ENCODE results near the gene MAD1L1. TPM values are rescaled to one million over a fixed set of nuclear protein-coding genes. Genes with fewer than 3 reads are reported as not detected.
"Not testable (repeated sequence)": the region's sequence is repeated elsewhere in the genome, so short reads cannot be mapped to it uniquely, and the experiment has no call there.

Gene MAD1L1
- polyA plus RNA-seq, 4 donors = 22.6 to 26.9 (median 24.6) TPM

GRCh38 chr7:1865571-1866255 is 367.0 kb downstream of the MAD1L1 start:
- no peak for DNase-seq (ENCODE audit: low read depth in 4 of 4, low spot score in 3 of 4)

DNA sequence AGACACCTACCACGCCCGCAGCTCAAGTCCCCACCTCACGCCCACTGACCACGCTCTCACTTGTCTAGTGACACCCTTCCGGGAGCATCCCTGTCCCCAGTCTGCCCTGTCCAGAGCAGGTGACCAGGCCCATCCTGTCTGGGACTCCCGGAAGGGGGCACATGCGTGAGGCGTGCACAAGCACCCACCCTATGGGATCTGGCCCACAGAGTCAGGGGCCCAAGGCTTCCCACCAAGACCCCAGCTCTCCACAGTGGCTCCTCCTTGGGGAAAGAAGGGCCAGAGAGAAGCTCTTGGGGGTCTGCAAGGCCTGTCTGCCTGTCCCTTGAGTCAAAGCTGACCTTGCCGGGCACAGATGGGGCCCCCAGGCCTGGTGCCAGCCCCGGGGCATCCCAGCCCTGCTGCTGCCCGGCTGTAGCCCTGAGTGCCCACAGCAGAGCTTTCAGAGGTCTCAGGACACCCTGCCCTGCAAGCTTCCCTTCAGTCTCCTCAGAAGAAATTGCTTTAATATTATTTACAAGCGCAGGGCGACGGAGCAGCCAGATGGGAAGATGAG is 367.7 kb downstream of the MAD1L1 start:
- DNase-seq (ENCODE audit: low read depth in 4 of 4, low spot score in 3 of 4) = no peak

- DNase-seq (ENCODE audit: low read depth in 4 of 4, low spot score in 3 of 4) = no peak
These were observed 368.4 kb downstream of the MAD1L1 start for GRCh38 chr7:1864161-1864940.

GRCh38 chr7:1863091-1863900 is 369.4 kb downstream of the MAD1L1 start:
- DNase-seq (ENCODE audit: low read depth in 4 of 4, low spot score in 3 of 4) = no peak

DNA sequence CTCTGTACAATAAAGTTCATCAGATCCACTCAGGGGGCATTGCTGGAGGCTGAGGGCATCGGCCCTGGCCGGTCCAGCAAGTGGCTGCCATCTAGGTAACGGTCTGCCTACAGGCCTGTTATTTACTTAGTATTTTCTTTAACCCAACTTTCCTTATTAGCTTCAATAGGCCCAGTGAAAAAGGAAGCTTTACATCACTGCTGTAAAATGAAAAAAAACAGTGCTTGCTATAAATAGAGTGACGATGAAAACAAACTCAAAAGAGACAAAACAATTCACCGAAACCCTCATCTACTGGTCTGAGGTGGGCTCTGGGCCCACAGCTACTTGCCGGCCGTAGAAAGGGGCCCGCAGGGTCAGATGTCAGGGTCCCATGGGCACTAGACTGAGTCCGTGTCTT is 370.2 kb downstream of the MAD1L1 start:
- no peak for DNase-seq (ENCODE audit: low read depth in 4 of 4, low spot score in 3 of 4)

DNA sequence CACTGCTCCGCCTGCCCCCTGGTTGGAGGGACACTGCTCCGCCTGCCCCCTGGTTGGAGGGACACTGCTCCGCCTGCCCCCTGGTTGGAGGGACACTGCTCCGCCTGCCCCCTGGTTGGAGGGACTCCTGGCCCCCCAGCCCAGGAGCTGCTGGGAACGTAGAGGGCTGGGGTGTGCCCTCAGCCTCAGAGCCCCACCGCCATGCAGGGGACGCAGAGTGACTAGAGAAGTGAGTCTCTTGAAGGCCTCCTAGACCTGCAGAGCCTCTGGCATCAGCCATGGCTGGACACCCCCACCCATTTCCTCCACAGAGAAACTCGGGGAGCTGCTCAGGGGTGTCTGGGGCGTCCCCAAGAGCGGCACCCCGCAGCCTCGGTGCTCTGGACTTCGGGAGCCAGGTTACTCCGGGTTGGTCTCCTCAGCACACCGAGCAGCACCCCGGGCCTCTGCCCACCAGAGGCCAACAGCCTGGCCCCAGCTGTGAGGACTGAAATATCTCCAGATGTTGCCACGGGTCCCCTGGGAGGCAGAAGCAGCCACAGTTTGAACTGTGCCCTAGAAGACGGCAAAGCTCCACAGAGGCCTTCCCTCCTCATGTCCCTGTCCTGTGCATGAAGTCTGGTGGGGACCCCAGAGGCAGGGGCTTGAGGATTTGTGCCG is 370.8 kb downstream of the MAD1L1 start:
- no peak for DNase-seq (ENCODE audit: low read depth in 4 of 4, low spot score in 3 of 4)

DNA sequence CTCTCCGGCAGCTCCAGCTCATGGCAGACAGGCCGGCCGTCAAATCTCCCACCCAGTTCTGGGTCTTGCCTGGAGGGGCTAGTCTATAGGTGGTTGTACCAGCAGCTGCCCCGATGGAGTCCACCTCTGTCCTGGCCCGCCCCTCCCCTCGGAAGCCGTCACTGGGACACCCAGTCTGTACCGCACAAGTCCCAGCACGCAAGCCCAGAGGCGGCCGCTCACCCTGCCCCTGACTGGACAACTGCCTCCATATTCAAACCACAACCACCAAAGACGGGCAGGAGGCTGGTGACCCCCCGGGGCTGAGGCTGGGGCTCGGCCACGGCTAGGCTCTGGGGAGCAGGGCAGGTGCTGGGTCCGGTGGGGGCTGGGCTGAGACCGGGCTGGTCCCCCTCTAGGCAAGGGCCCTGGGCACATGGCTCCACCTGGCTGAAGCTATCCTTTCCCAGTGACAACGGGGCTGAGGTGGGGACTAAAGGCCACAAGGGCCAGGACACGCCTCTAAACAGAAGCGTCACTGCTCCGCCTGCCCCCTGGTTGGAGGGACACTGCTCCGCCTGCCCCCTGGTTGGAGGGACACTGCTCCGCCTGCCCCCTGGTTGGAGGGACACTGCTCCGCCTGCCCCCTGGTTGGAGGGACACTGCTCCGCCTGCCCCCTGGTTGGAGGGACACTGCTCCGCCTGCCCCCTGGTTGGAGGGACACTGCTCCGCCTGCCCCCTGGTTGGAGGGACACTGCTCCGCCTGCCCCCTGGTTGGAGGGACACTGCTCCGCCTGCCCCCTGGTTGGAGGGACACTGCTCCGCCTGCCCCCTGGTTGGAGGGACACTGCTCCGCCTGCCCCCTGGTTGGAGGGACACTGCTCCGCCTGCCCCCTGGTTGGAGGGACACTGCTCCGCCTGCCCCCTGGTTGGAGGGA is 371.6 kb downstream of the MAD1L1 start:
- not testable (repeated sequence) for DNase-seq (ENCODE audit: low read depth in 4 of 4, low spot score in 3 of 4)

GRCh38 chr7:1859266-1860035 is 373.3 kb downstream of the MAD1L1 start:
- no peak for DNase-seq (ENCODE audit: low read depth in 4 of 4, low spot score in 3 of 4)

DNA sequence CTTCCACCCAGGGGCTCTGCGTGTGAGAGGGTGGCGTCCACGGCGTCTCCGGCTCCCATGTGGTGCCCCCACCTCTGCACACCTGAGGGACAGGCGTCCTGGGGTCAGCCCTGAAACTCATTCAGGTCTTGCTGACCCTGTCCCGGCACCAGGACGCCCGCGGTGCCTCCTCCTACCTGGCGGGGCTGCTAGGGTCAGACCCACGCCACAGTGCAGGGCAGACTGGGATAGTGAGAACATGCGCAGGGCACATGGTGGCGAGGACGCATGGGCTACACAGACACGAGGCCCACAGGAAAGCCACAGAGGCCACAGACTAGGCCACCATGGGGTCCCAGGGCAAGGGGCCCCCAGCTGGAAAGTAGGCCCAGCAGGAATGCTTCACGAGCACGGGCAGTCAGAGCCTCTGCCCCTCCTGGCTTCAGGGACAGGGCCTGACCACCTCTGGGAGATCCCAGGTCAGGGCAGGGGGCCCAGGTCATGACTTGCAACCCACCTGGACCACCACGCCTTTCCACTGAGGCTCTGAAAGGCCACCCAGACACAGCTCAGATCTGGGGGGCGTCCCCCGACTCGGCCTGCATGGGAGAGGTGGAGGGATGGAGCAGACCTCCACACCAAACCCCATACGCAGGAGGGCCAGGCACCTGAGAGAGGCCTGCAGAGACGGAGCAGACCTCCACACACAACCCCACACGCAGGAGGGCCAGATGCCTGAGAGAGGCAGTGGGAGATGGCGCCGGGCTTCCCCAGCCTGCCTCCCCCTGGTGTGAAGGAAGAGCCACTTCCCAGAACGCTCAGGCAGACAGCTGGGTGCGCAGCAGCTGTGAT is 374.1 kb downstream of the MAD1L1 start:
- no peak for DNase-seq (ENCODE audit: low read depth in 4 of 4, low spot score in 3 of 4)

GRCh38 chr7:1857487-1858421 is 375.0 kb downstream of the MAD1L1 start:
- DNase-seq (ENCODE audit: low read depth in 4 of 4, low spot score in 3 of 4) = no peak

DNA sequence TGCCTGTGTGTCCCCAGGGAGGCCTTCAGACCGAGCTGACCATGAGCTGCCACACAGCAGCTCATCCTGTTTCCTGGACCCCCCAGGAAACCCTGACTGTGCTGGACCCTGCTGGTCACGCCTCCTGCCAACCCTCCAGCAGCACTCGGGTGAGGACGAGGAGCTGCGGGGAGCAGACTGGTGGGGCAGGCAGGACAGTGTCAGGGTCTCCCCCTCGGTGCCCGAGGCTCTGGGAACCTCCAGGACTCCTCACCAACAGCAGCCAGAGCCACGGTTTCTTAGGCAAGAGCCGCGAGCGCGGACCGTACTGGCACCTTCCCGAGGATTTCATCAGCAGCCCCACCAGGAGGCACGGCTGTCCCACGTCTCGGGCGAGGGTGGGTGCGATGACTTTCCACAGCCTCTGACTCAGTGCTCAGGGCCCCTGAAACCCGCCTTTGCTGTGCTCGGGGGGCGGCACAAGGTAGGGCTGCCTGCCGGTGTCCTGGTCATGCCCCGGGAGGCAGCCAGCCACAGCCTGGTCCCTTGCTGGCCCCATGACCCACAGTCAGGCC is 375.8 kb downstream of the MAD1L1 start:
- DNase-seq (ENCODE audit: low read depth in 4 of 4, low spot score in 3 of 4) = no peak

DNA sequence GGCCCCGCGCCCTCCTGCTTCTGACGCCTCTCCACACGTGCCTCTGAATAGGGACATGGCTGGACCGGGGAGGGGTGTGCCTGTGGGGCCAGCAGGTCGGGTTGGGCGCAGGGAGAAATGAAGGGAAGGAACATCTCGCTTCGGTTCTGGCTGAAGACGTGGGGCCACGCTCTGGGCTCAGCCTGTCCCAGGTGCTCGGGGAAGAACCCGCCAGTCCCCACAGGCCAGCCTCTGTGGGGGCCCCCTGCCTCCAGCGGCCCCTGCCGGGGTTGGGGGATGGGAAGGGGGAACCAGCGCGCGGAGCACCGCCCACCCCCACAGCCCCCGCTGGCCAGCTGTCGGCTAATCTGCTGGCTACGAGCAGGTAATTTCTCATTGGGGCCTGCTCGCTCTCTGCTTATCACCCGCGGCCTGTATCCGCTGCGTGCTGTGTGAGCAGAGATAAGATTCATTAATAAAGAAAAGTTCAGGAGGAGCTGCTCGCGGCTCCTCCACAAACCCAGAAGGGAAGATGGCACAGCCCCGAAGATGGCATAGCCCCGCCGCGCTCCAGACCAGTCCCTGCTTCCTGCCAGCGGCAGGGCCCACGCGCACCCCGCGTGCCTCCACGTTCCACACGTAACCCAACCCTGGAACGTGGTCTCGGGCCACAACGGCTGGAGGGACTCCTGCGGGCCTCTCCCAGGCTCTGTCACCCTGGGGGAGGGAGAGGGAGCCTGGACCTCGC is 376.4 kb downstream of the MAD1L1 start:
- DNase-seq (ENCODE audit: low read depth in 4 of 4, low spot score in 3 of 4) = no peak

- DNase-seq (ENCODE audit: low read depth in 4 of 4, low spot score in 3 of 4) = no peak
These were observed 377.0 kb downstream of the MAD1L1 start for GRCh38 chr7:1855725-1856160.

GRCh38 chr7:1854866-1855724 is 377.6 kb downstream of the MAD1L1 start:
- DNase-seq (ENCODE audit: low read depth in 4 of 4, low spot score in 3 of 4) = no peak
